HepG2 (cell line): ENCODE measurements around the gene LAIR1. TPM values are rescaled to one million over a fixed set of nuclear protein-coding genes. Genes with fewer than 3 reads are reported as not detected.
"Not testable (repeated sequence)": the region's sequence is repeated elsewhere in the genome, so short reads cannot be mapped to it uniquely, and the experiment has no call there.

Source experiments
- ATAC-seq: fragments of 200-7000 bp; cut with Tn5 transposase; 3 replicates; pipeline ENCODE4 v1.9.1; 2020; ENCODE audit warnings: mild to moderate bottlenecking, moderate library complexity
- BruUV-seq: library from RNA; stranded (reverse); fragments of 400-500 nt; replicated peaks from 2 replicates; lab custom pipeline; 2021; lab: Mats Ljungman, UMichigan
- CTCF ChIA-PET: fragments of 300-600 bp; formaldehyde crosslinking; extraction: SDS; loops from one replicate; lab custom pipeline; 2021; ENCODE audit warnings: low total read pairs, inconsistent platforms, low intra/inter-chr PET ratio; lab: Yijun Ruan, JAX
- POLR2A ChIA-PET: fragments of 350-600 bp; sonication (Branson Sonifier 250); formaldehyde crosslinking; loops from one replicate; lab custom pipeline; 2020; ENCODE audit warnings: antibody characterized with exemption, inconsistent platforms; lab: Yijun Ruan, JAX
- DNase-seq: peaks from one replicate; pipeline ENCODE4 v3.0.0-alpha.2; 2015; ENCODE audit warnings: low spot score
- FAIRE-seq: peaks from 3 replicates; lab custom pipeline; 2011; peaks lifted over from hg19 to GRCh38; lab: Jason Lieb, UNC
- H2AFZ ChIP-seq: one replicate; pipeline ENCODE4 v1.6.1; 2011; ENCODE audit warnings: low read length, inconsistent platforms
- H3K27ac ChIP-seq: fragments of 300-600 bp; 3 replicates; pipeline ENCODE4 v1.8.0; 2011; ENCODE audit warnings: mixed run types, mild to moderate bottlenecking, mixed read lengths, low read length, inconsistent platforms; ENCODE audit not compliant: insufficient read depth; ENCODE audit errors: extremely low read length
- H3K27me3 ChIP-seq, 2 experiments: fragments of 200-600 bp in 1 of 2; 2 replicates in 1 of 2; 3 replicates in 1 of 2; pipeline versions ENCODE4 v1.6.0 to v1.8.0; 2011; ENCODE audit warnings: low read length in 2 of 2, mild to moderate bottlenecking in 2 of 2, moderate library complexity in 2 of 2, inconsistent platforms in 1 of 2; ENCODE audit not compliant: insufficient read depth in 2 of 2, control insufficient read depth in 1 of 2
- H3K36me3 ChIP-seq, 2 experiments: fragments of 200-600 bp in 1 of 2; replicated peaks in 1 of 2; 2 replicates in 1 of 2; 3 replicates in 1 of 2; pipeline versions ENCODE4 v1.5.1 to v1.8.0; 2011; ENCODE audit warnings: low read length in 2 of 2, inconsistent platforms in 1 of 2; ENCODE audit not compliant: insufficient read depth in 2 of 2, control insufficient read depth in 1 of 2
- H3K4me1 ChIP-seq: 2 replicates; pipeline ENCODE4 v1.5.1; 2012; ENCODE audit warnings: low read length, inconsistent platforms; ENCODE audit not compliant: insufficient read depth
- H3K4me2 ChIP-seq: 2 replicates; pipeline ENCODE4 v1.6.0; 2011; ENCODE audit warnings: low read depth, low read length, inconsistent platforms
- H3K4me3 ChIP-seq, 3 experiments: fragments of 200-600 bp in 1 of 3; sonication (generic), shearing (Covaris generic) in 1 of 3; replicated peaks in 1 of 3; 2 replicates each; pipeline ENCODE4 v1.5.1; 2011 to 2016; ENCODE audit warnings: low read length in 3 of 3, inconsistent platforms in 2 of 3, low read depth in 2 of 3, mild to moderate bottlenecking in 2 of 3, control low read depth in 1 of 3, mixed read lengths in 1 of 3; ENCODE audit not compliant: insufficient read depth in 1 of 3
- H3K79me2 ChIP-seq: one replicate; pipeline ENCODE4 v1.6.1; 2011; ENCODE audit warnings: low read length, inconsistent platforms; ENCODE audit not compliant: insufficient read depth
- H3K9ac ChIP-seq: 2 replicates; pipeline ENCODE4 v1.6.0; 2011; ENCODE audit warnings: mild to moderate bottlenecking, low read depth, low read length, inconsistent platforms; ENCODE audit not compliant: insufficient read depth
- H3K9me3 ChIP-seq: 2 replicates; pipeline ENCODE4 v1.5.1; 2012; ENCODE audit warnings: mild to moderate bottlenecking, low read length
- H4K20me1 ChIP-seq: 2 replicates; pipeline ENCODE4 v1.6.0; 2011; ENCODE audit warnings: inconsistent platforms, mild to moderate bottlenecking, low read length, moderate library complexity; ENCODE audit not compliant: insufficient read depth
- STAG1 ChIP-seq: sonication (generic); formaldehyde crosslinking; IDR thresholded peaks from 2 replicates; pipeline ENCODE4 v1.4.0; 2020; ENCODE audit warnings: missing genetic modification reagents
- ZFX ChIP-seq: sonication (generic); formaldehyde crosslinking; IDR thresholded peaks from 2 replicates; pipeline ENCODE4 v1.4.0; 2020; ENCODE audit warnings: mild to moderate bottlenecking, low read depth, missing genetic modification reagents, moderate library complexity
- WGBS: methylation state at CpG from one replicate; pipeline ENCODE4 v1.1.6; 2017; ENCODE audit warnings: low lambda C conversion rate; 5-methylcytosine and 5-hydroxymethylcytosine counted together
- in situ Hi-C: cut with HindIII; loops from 2 replicates; pipeline ENCODE4 v1.10.0; 2017; ENCODE audit warnings: low pct_unique_long_range_greater_than_20kb; ENCODE audit not compliant: extremely low pct_ligation_motif_present
- intact Hi-C: fragments of 100-400 bp; cut with micrococcal nuclease; formaldehyde crosslinking; loops from one replicate; pipeline ENCODE4 v1.10.0; 2022; ENCODE audit not compliant: unreplicated experiment
- polyA plus RNA-seq, 8 experiments: library from polyadenylated mRNA; depleted of rRNA in 3 of 8; stranded (reverse) in 7 of 8; unstranded in 1 of 8; fragments of >200 nt; fragmentation: Illumina TruSeq in 4 of 8; extraction: Trizol in 4 of 8; gene quantifications; 2 replicates each; pipeline versions ENCODE4 v1.2.1 to v1.2.3, GENCODE V29; 2011 to 2016; ENCODE audit warnings: low read depth in 4 of 8, missing spikeins in 1 of 8, mixed read lengths in 1 of 8; ENCODE audit not compliant: insufficient read depth in 1 of 8
- total RNA-seq, 5 experiments: library from RNA; depleted of rRNA; stranded (reverse); fragments of >200 nt; fragmentation: Illumina TruSeq; extraction: Trizol; gene quantifications; 2 replicates each; pipeline ENCODE4 v1.2.3, GENCODE V29; 2016; ENCODE audit warnings: low read depth in 1 of 5
- TF ChIP-seq, protein P1 (sequence below): sonication (generic); formaldehyde crosslinking; IDR thresholded peaks from 2 replicates; pipeline ENCODE4 v1.4.0; 2020; ENCODE audit warnings: low read depth, mild to moderate bottlenecking, missing genetic modification reagents
- TF ChIP-seq, protein P2 (sequence below): sonication (generic); formaldehyde crosslinking; IDR thresholded peaks from 2 replicates; pipeline ENCODE4 v1.5.0; 2020; ENCODE audit warnings: mild to moderate bottlenecking, missing genetic modification reagents, moderate library complexity

LAIR1 gene
- total and polyA plus RNA-seq, 2 of the 13 experiments (the other 11 are each of a cell fraction or from before 2014, with no cell fraction given) = 0.75 to 1.2 TPM

DNA sequence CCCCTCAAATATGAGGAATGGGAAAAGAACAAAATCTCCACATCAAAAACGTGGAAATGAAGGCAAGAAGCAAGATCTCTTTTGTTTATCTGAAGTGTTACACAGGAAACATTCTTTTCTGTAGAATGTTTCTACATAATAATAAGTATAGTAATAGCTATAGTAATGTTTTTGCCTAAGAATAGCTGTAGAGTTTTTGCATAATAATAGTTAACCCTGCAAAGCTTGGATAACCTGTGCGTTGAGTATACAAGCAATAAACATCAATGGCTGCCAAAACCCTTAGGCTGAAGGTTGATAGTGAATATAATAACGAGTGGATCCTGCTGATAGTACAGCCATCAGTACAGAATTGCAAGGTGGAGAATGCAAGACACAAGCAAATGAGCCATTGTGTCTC, 40.7 kb downstream of the LAIR1 start (continued):
- TF ChIP-seq, protein P1, sequence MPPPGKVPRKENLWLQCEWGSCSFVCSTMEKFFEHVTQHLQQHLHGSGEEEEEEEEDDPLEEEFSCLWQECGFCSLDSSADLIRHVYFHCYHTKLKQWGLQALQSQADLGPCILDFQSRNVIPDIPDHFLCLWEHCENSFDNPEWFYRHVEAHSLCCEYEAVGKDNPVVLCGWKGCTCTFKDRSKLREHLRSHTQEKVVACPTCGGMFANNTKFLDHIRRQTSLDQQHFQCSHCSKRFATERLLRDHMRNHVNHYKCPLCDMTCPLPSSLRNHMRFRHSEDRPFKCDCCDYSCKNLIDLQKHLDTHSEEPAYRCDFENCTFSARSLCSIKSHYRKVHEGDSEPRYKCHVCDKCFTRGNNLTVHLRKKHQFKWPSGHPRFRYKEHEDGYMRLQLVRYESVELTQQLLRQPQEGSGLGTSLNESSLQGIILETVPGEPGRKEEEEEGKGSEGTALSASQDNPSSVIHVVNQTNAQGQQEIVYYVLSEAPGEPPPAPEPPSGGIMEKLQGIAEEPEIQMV (CRISPR knock-in tag) = no peak
- TF ChIP-seq ZFX (CRISPR knock-in tag) = no peak
- TF ChIP-seq, all 625 proteins: peak for 0

DNA sequence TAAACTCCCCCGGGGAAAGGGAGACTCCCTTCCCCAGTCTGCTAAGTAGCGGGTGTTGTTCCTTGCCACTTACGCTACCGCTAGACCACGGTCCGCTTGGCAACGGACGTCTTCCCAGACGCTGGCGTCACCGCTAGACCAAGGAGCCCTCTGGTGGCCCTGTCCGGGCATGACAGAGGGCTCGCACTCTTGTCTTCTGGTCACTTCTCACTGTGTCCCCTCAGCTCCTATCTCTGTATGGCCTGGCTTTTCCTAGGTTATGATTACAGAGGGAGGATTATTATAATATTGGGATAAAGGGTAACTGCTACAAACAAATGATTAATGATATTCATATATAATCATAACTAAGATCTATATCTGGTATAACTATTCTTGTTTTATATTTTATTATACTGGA, 41.8 kb downstream of the LAIR1 start:
- H3K9me3 ChIP-seq, H3K27ac ChIP-seq, H4K20me1 ChIP-seq, FAIRE-seq, H3K79me2 ChIP-seq, H3K4me2 ChIP-seq, POLR2A ChIA-PET, in situ Hi-C loops, DNase-seq, intact Hi-C loops, H3K27me3 ChIP-seq, H3K4me1 ChIP-seq, ATAC-seq, H3K9ac ChIP-seq, H2AFZ ChIP-seq, BruUV-seq, H3K4me3 ChIP-seq, H3K36me3 ChIP-seq, CTCF ChIA-PET: not testable (repeated sequence)
- 33% methylated on average over 1 of the region's 13 CpGs for WGBS
- TF ChIP-seq, protein P2, sequence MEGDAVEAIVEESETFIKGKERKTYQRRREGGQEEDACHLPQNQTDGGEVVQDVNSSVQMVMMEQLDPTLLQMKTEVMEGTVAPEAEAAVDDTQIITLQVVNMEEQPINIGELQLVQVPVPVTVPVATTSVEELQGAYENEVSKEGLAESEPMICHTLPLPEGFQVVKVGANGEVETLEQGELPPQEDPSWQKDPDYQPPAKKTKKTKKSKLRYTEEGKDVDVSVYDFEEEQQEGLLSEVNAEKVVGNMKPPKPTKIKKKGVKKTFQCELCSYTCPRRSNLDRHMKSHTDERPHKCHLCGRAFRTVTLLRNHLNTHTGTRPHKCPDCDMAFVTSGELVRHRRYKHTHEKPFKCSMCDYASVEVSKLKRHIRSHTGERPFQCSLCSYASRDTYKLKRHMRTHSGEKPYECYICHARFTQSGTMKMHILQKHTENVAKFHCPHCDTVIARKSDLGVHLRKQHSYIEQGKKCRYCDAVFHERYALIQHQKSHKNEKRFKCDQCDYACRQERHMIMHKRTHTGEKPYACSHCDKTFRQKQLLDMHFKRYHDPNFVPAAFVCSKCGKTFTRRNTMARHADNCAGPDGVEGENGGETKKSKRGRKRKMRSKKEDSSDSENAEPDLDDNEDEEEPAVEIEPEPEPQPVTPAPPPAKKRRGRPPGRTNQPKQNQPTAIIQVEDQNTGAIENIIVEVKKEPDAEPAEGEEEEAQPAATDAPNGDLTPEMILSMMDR = peak; percentile 32
- TF ChIP-seq STAG1 (CRISPR knock-in tag) = peak; percentile 18

DNA sequence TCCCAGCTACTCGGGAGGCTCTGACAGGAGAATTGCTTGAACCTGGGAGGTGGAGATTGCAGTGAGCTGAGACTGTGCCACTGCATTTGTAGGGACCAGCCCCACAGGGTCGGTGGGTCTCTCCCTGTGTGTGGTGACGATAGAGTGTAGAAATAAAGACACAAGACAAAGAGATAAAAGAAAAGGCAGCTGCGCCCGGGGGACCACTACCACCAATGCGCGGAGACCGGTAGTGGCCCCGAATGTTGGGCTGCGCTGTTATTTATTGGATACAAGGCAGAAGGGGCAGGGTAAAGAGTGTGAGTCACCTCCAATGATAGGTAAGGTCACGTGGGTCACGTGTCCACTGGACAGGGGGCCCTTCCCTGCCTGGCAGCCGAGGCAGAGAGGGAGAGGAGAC, 42.4 kb downstream of the LAIR1 start:
- H3K27me3 ChIP-seq, CTCF ChIA-PET, ATAC-seq, H3K9me3 ChIP-seq, in situ Hi-C loops, DNase-seq, FAIRE-seq, intact Hi-C loops, H3K4me2 ChIP-seq, H3K36me3 ChIP-seq, H3K9ac ChIP-seq, H4K20me1 ChIP-seq, H3K4me1 ChIP-seq, H3K27ac ChIP-seq, H3K79me2 ChIP-seq, POLR2A ChIA-PET, H3K4me3 ChIP-seq, H2AFZ ChIP-seq, BruUV-seq: not testable (repeated sequence)
- WGBS = 76% methylated on average over 10 of the region's 13 CpGs
